Mesenchymal stem cell (in vitro differentiated cells and primary cell): ENCODE results near the gene PGF.
A peak's percentile ranks its signal among the peaks of the same experiment; 100 is the strongest.

Experiments
- DNase-seq: peaks from one replicate; pipeline ENCODE4 v3.0.0-alpha.2; 2013
- H2AFZ ChIP-seq: one replicate; pipeline ENCODE4 v1.6.1; 2013; ENCODE audit warnings: low read depth, mild to moderate bottlenecking, control low read depth, inconsistent platforms, low read length, moderate library complexity
- H2AK5ac ChIP-seq: 2 replicates; pipeline ENCODE4 v1.6.1; 2013; ENCODE audit warnings: low read length, moderate library complexity, mild to moderate bottlenecking, inconsistent platforms; ENCODE audit not compliant: severe bottlenecking
- H2BK120ac ChIP-seq: one replicate; pipeline ENCODE4 v1.6.1; 2013; ENCODE audit warnings: low read depth, mild to moderate bottlenecking, inconsistent platforms, low read length, moderate library complexity
- H2BK12ac ChIP-seq, 2 experiments: one replicate each; pipeline ENCODE4 v1.6.1; 2013; ENCODE audit warnings: inconsistent platforms in 2 of 2, low read length in 2 of 2, mild to moderate bottlenecking in 2 of 2, moderate library complexity in 2 of 2, control low read depth in 1 of 2
- H2BK15ac ChIP-seq: one replicate; pipeline ENCODE4 v1.6.1; 2013; ENCODE audit warnings: mild to moderate bottlenecking, low read depth, inconsistent platforms; ENCODE audit not compliant: poor library complexity, severe bottlenecking
- H2BK5ac ChIP-seq: 2 replicates; pipeline ENCODE4 v1.6.1; 2013; ENCODE audit warnings: low read depth, mild to moderate bottlenecking, low read length, control low read depth, inconsistent platforms; ENCODE audit not compliant: poor library complexity, severe bottlenecking
- H3K14ac ChIP-seq, 2 experiments: one replicate each; pipeline ENCODE4 v1.6.1; 2013; ENCODE audit warnings: inconsistent platforms in 2 of 2, low read length in 2 of 2, control low read depth in 1 of 2, mild to moderate bottlenecking in 1 of 2, moderate library complexity in 1 of 2
- H3K18ac ChIP-seq, 2 experiments: one replicate each; pipeline ENCODE4 v1.6.1; 2013; ENCODE audit warnings: inconsistent platforms in 2 of 2, low read length in 2 of 2, control low read depth in 1 of 2, low read depth in 1 of 2, mild to moderate bottlenecking in 1 of 2
- H3K23ac ChIP-seq, 2 experiments: one replicate each; pipeline ENCODE4 v1.6.1; 2013; ENCODE audit warnings: inconsistent platforms in 2 of 2, low read length in 2 of 2, mild to moderate bottlenecking in 2 of 2, moderate library complexity in 2 of 2, control low read depth in 1 of 2
- H3K27ac ChIP-seq: 2 replicates; pipeline ENCODE4 v1.5.1; 2013; ENCODE audit warnings: mild to moderate bottlenecking, moderate library complexity, low read length, control low read depth, inconsistent platforms; ENCODE audit not compliant: poor library complexity, severe bottlenecking
- H3K27me3 ChIP-seq, 2 experiments: 2 replicates each; pipeline versions ENCODE4 v1.6.1 to v1.7.0; 2013; ENCODE audit warnings: low read length in 2 of 2, mild to moderate bottlenecking in 2 of 2, moderate library complexity in 2 of 2, control low read depth in 1 of 2, inconsistent platforms in 1 of 2; ENCODE audit not compliant: control insufficient read depth in 1 of 2, insufficient read depth in 1 of 2
- H3K36me3 ChIP-seq, 2 experiments: 2 replicates each; pipeline versions ENCODE4 v1.6.1 to v1.7.0; 2013; ENCODE audit warnings: low read length in 2 of 2, control low read depth in 1 of 2, inconsistent platforms in 1 of 2, low read depth in 1 of 2, mild to moderate bottlenecking in 1 of 2; ENCODE audit not compliant: insufficient read depth in 2 of 2, control insufficient read depth in 1 of 2
- H3K4ac ChIP-seq, 2 experiments: one replicate each; pipeline ENCODE4 v1.6.1; 2013; ENCODE audit warnings: inconsistent platforms in 2 of 2, low read length in 2 of 2, mild to moderate bottlenecking in 2 of 2, moderate library complexity in 2 of 2, control low read depth in 1 of 2, low read depth in 1 of 2
- H3K4me1 ChIP-seq: 2 replicates; pipeline ENCODE4 v1.6.1; 2013; ENCODE audit warnings: low read depth, low read length, control low read depth; ENCODE audit not compliant: control insufficient read depth, insufficient read depth
- H3K4me2 ChIP-seq: 2 replicates; pipeline ENCODE4 v1.6.1; 2013; ENCODE audit warnings: low read length, mild to moderate bottlenecking, inconsistent platforms; ENCODE audit not compliant: poor library complexity, severe bottlenecking
- H3K4me3 ChIP-seq, 2 experiments: 2 replicates each; pipeline versions ENCODE4 v1.5.1 to v1.7.0; 2013; ENCODE audit warnings: low read length in 2 of 2, mild to moderate bottlenecking in 2 of 2, control low read depth in 1 of 2, low read depth in 1 of 2; ENCODE audit not compliant: insufficient read depth in 1 of 2
- H3K79me1 ChIP-seq: replicated peaks from 2 replicates; pipeline ENCODE4 v1.6.1; 2013; ENCODE audit warnings: mild to moderate bottlenecking, control low read depth, low read length, inconsistent platforms; ENCODE audit not compliant: poor library complexity, severe bottlenecking
- H3K9ac ChIP-seq: 2 replicates; pipeline ENCODE4 v1.7.0; 2013; ENCODE audit warnings: mild to moderate bottlenecking, low read length, moderate library complexity
- H3K9me3 ChIP-seq: 2 replicates; pipeline ENCODE4 v1.7.0; 2013; ENCODE audit warnings: mild to moderate bottlenecking, low read length; ENCODE audit not compliant: control insufficient read depth
- H4K8ac ChIP-seq: one replicate; pipeline ENCODE4 v1.6.1; 2013; ENCODE audit warnings: inconsistent platforms, mild to moderate bottlenecking, low read length, moderate library complexity
- H4K91ac ChIP-seq: one replicate; pipeline ENCODE4 v1.6.1; 2013; ENCODE audit warnings: mild to moderate bottlenecking, low read length, inconsistent platforms
- WGBS: methylation state at CpG from one replicate; pipeline ENCODE4 v1.1.7; 2013; ENCODE audit warnings: mixed read lengths; 5-methylcytosine and 5-hydroxymethylcytosine counted together

PGF gene

GRCh38 chr14:74961238-74961911, 6.0 kb upstream of the PGF start:
- Histone ChIP-seq H2AK5ac (no peak overlapping the region), H3K4me1 (no peaks in the 10 kb centered on the region), H4K8ac (no peak overlapping the region), H3K23ac (no peak overlapping the region), H3K9me3 (no peaks in the 10 kb centered on the region), H2BK15ac (no peak overlapping the region), H2BK5ac (no peak overlapping the region), H3K18ac (no peak overlapping the region), H2BK12ac (no peak overlapping the region), H2BK120ac (no peak overlapping the region), H3K14ac (no peak overlapping the region), H3K4ac (no peak overlapping the region), H3K36me3 (no peaks in the 10 kb centered on the region), H3K4me3 (no peak overlapping the region), H3K27me3 (peaks cover 0 to 4% of the 10 kb centered on the region in 2 experiments), H2AFZ (no peak overlapping the region), H3K4me2 (no peak overlapping the region), H3K79me1 (no peaks in the 10 kb centered on the region), H3K27ac (no peak overlapping the region), H3K9ac (no peak overlapping the region), H4K91ac (no peak overlapping the region)
- WGBS: 87% methylated on average over 4 of the region's 5 CpGs
- DNase-seq: no peak

GRCh38 chr14:74960736-74961135, 5.3 kb upstream of the PGF start:
- WGBS: 95% methylated on average over 4 of the region's 4 CpGs
- H3K23ac ChIP-seq: no peak overlapping the region

GRCh38 chr14:74959596-74960180, 4.3 kb upstream of the PGF start:
- Histone ChIP-seq H3K4me2 (no peak overlapping the region), H3K4ac (no peak overlapping the region), H2AK5ac (no peak overlapping the region), H3K4me1 (peaks cover 14% of the 10 kb centered on the region), H3K9me3 (no peaks in the 10 kb centered on the region), H4K8ac (no peak overlapping the region), H3K27me3 (peaks cover 0 to 4% of the 10 kb centered on the region in 2 experiments), H3K79me1 (no peaks in the 10 kb centered on the region), H3K36me3 (no peaks in the 10 kb centered on the region), H3K9ac (no peak overlapping the region), H2BK12ac (no peak overlapping the region), H3K18ac (no peak overlapping the region), H2BK120ac (no peak overlapping the region), H2BK15ac (no peak overlapping the region), H4K91ac (no peak overlapping the region), H3K27ac (no peak overlapping the region), H3K4me3 (no peak overlapping the region), H3K14ac (no peak overlapping the region), H3K23ac (no peak overlapping the region), H2AFZ (no peak overlapping the region), H2BK5ac (no peak overlapping the region)
- DNase-seq: no peak
- WGBS: 91% methylated on average over 5 of the region's 5 CpGs

More at GRCh38 chr14:74960736-74961135, 5.3 kb upstream of the PGF start:
- peaks cover 4% of the 10 kb centered on the region for H3K4me1 ChIP-seq
- H2AK5ac ChIP-seq: no peak overlapping the region
- no peak overlapping the region for H2BK12ac ChIP-seq
- H2BK120ac ChIP-seq: no peak overlapping the region
- no peak overlapping the region for H3K9ac ChIP-seq
- no peak overlapping the region for H3K27ac ChIP-seq
- no peaks in the 10 kb centered on the region for H3K9me3 ChIP-seq
- no peak overlapping the region for H3K4me3 ChIP-seq
- H4K8ac ChIP-seq: no peak overlapping the region
- H4K91ac ChIP-seq: no peak overlapping the region
- H3K36me3 ChIP-seq: no peaks in the 10 kb centered on the region
- peaks cover 0 to 4% of the 10 kb centered on the region in 2 experiments for H3K27me3 ChIP-seq
- H2BK5ac ChIP-seq: no peak overlapping the region
- no peak for DNase-seq
- no peak overlapping the region for H3K18ac ChIP-seq
- no peak overlapping the region for H3K4ac ChIP-seq
- H2AFZ ChIP-seq: no peak overlapping the region
- H3K14ac ChIP-seq: no peak overlapping the region
- no peak overlapping the region for H3K4me2 ChIP-seq
- no peaks in the 10 kb centered on the region for H3K79me1 ChIP-seq
- no peak overlapping the region for H2BK15ac ChIP-seq

GRCh38 chr14:74956280-74957072, 1.1 kb upstream of the PGF start:
- no peak overlapping the region for H2BK120ac ChIP-seq
- peak overlapping the region; percentile 42 to 49 for H2BK12ac ChIP-seq
- H3K9me3 ChIP-seq: no peaks in the 10 kb centered on the region
- H3K4me2 ChIP-seq: no peak overlapping the region
- H3K18ac ChIP-seq: peak overlapping the region; percentile 47 to 71
- H4K91ac ChIP-seq: peak overlapping the region; percentile 74
- no peak overlapping the region for H3K9ac ChIP-seq
- peaks cover 4% of the 10 kb centered on the region for H3K79me1 ChIP-seq
- WGBS: 63% methylated on average over 22 of the region's 24 CpGs
- H3K36me3 ChIP-seq: peaks cover 0 to 7% of the 10 kb centered on the region in 2 experiments
- H4K8ac ChIP-seq: peak overlapping the region; percentile 89
- H3K4me3 ChIP-seq: no peak overlapping the region
- H3K23ac ChIP-seq: no peak overlapping the region
- no peak overlapping the region for H3K14ac ChIP-seq
- H3K4ac ChIP-seq: peak overlapping the region; percentile 3 to 64
- H2BK5ac ChIP-seq: no peak overlapping the region
- no peak overlapping the region for H2AK5ac ChIP-seq
- H2AFZ ChIP-seq: no peak overlapping the region
- DNase-seq: no peak
- no peaks in the 10 kb centered on the region for H3K27me3 ChIP-seq
- H2BK15ac ChIP-seq: peak overlapping the region; percentile 70
- no peak overlapping the region for H3K27ac ChIP-seq
- H3K4me1 ChIP-seq: peaks cover 41% of the 10 kb centered on the region
